Activated naive CD4-positive, alpha-beta T cell treated with anti-CD3 and anti-CD28 coated beads, Interleukin-2, amount 50 U/mL, for 72 hours (primary cell): ENCODE results near the gene NSMCE1. TPM values are rescaled to one million over a fixed set of nuclear protein-coding genes. Genes with fewer than 3 reads are reported as not detected.

Experiments used
- ATAC-seq, 2 donors: fragments of 150-1000 bp; cut with Tn5 transposase; 2 replicates each; pipeline ENCODE4 v1.10.0; 2021; ENCODE audit warnings: mild to moderate bottlenecking in 2 of 2, moderate library complexity in 2 of 2
- DNase-seq, 2 donors: peaks; one replicate each; pipeline ENCODE4 v3.0.0; 2021 to 2022; ENCODE audit warnings: low spot score in 2 of 2
- H3K27ac Mint-ChIP-seq, 2 donors: one replicate each; pipeline ENCODE4 v1.8.0; 2022; ENCODE audit warnings: mild to moderate bottlenecking in 2 of 2, mixed read lengths in 2 of 2
- H3K36me3 Mint-ChIP-seq, 2 donors: one replicate each; pipeline ENCODE4 v1.8.0; 2022; ENCODE audit warnings: mixed read lengths in 2 of 2
- H3K9me3 Mint-ChIP-seq, 2 donors: one replicate each; pipeline ENCODE4 v1.8.0; 2022; ENCODE audit warnings: mixed read lengths in 2 of 2
- total RNA-seq, 2 donors: library from RNA; stranded (reverse); gene quantifications; one replicate each; pipeline ENCODE4 v1.2.3, GENCODE V29; 2022

The NSMCE1 gene
- total RNA-seq, 2 donors from 2014 or later: 106 to 132 TPM

GRCh38 chr16:27190316-27190871 lies 78.2 kb downstream of the NSMCE1 start:
- H3K36me3 Mint-ChIP-seq: peaks cover 0 to 15% of the 10 kb centered on the region in 2 donors
- peaks cover 4 to 15% of the 10 kb centered on the region in 2 donors for H3K9me3 Mint-ChIP-seq
- H3K27ac Mint-ChIP-seq: no peak overlapping the region
- DNase-seq: no peak
- no peak for ATAC-seq

DNA sequence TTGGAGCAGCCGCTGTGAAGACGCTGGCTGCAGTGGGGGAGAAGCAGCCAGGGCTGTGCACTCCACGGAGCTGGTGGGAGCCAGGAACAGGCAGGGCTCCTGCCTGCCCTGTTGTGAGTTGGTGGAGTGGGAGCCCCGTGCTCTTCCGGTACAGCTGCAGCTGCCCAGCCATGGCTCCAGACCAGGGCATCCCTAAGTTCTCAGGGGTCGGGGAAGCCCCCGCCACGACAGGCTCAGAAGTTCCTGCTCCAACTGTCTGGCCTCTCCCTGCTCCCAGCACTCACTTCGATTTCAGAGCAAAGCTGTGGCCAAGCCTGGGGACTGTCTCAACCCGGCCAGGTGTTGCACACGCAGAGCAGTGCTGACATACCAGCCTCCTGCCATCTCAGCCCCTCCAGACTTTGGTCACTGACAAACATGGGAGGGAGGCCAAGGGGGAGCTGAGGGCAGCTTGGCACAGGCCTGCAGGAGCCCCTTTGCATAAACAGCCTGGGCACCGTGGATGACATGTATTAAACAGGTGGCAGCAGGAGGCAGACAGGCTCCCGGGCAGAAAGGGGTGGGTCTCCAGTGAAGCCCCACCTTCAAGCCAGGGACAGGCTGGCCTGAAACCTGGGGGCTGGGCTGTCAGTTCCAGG lies 79.1 kb downstream of the NSMCE1 start:
- H3K9me3 Mint-ChIP-seq: peaks cover under 1 to 6% of the 10 kb centered on the region in 2 donors
- no peak for DNase-seq
- ATAC-seq: no peak
- peaks cover 0 to 5% of the 10 kb centered on the region in 2 donors for H3K36me3 Mint-ChIP-seq
- no peak overlapping the region for H3K27ac Mint-ChIP-seq

DNA sequence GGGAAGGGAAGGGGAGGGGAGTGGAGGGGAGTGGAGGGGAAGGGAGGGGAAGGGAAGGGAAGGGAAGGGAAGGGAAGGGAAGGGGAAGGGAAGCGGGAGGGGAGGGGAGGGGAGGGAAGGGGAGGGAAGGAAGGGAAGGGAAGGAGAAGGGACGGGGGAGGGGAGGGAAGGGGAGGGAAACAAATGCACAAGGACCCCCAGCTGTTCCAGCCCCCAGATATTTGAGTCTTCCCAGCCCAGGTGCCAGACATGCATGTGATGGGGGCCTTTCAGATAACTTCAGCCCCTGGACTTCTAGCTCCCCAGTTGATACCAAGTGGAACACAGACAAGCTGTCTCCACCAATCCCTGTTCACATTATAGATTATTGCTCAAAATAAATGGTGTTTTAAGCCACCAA lies 79.9 kb downstream of the NSMCE1 start:
- Mint-ChIP-seq H3K27ac (no peak overlapping the region), H3K9me3 (no peaks in the 10 kb centered on the region), H3K36me3 (no peaks in the 10 kb centered on the region)
- DNase-seq: no peak
- no peak for ATAC-seq

GRCh38 chr16:27185776-27186130 lies 82.8 kb downstream of the NSMCE1 start:
- Mint-ChIP-seq H3K36me3 (no peaks in the 10 kb centered on the region), H3K27ac (no peak overlapping the region), H3K9me3 (no peaks in the 10 kb centered on the region)
- ATAC-seq: no peak
- no peak for DNase-seq

DNA sequence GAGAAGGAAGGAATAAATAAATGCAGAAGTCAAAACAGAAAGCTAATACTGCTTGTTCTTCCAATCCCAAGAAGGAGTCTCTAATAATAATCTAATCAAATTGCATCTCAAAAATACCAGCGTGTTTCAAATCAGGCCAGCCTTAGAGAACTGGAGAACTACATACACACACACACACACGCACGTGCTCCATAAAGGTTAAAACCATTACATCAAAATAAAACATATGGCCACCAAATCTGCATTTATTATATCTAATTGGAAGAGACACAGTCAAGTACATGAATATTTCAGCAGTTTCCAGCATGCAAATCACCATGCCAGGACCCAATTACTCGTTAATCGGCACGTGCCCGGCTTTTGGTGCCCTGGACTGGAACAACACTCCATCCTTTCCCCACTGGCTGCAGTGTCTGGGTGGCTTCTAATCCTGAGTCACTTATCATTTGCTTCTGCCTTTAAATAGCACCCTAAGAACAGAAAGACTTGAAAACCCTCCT lies 85.6 kb downstream of the NSMCE1 start:
- H3K27ac Mint-ChIP-seq: no peak overlapping the region
- DNase-seq (no peak), ATAC-seq (no peak)
- no peaks in the 10 kb centered on the region for H3K36me3 Mint-ChIP-seq
- no peaks in the 10 kb centered on the region for H3K9me3 Mint-ChIP-seq

DNA sequence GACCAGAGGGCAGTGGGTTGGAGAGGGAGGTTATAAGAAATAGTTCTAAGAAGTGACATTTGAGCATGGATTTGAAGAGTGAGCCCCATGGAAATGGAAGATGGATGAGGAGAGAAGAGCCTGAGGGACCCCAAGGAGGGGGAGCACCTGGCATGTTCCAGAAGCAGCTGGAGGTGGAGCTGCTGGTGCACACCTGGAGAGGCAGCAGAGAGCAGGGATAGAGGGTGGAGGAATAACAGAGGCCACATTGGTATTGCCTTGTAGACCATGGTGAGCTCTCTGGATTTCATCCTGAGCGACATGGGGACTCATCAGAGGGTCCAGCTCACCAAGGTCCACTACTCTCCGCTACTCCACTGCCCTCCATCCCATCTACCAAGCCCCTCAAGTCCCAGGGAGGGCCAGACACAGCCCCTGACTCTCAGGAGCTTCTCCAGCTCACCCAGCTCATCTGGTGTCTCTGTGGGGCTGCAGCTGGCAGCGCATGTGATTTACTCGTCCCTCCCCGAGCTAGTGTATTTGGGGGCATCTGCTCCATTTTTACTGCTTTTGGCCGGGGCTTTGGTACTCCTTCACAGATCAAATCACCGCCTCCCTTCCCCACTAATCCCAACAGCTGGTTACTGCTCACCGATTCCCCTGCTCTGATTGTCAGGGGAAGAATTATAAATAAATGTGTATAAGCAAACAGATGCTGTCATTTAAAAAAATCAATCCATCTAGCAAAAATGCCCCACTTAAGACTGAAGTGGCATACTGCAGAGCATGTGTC lies 87.4 kb downstream of the NSMCE1 start:
- no peaks in the 10 kb centered on the region for H3K36me3 Mint-ChIP-seq
- H3K9me3 Mint-ChIP-seq: no peaks in the 10 kb centered on the region
- ATAC-seq (no peak), DNase-seq (no peak)
- H3K27ac Mint-ChIP-seq: no peak overlapping the region

- ATAC-seq: peak; percentile 87
- H3K9me3 Mint-ChIP-seq: no peaks in the 10 kb centered on the region
- no peaks in the 10 kb centered on the region for H3K36me3 Mint-ChIP-seq
- peak; percentile 81 to 90 for DNase-seq
- peak overlapping the region; percentile 57 to 65 for H3K27ac Mint-ChIP-seq
Observed at GRCh38 chr16:27179500-27180072, 89.0 kb downstream of the NSMCE1 start.

GRCh38 chr16:27177031-27177774 lies 91.4 kb downstream of the NSMCE1 start:
- Mint-ChIP-seq H3K27ac (peak overlapping the region; percentile 81 to 90), H3K9me3 (peaks cover 0 to 2% of the 10 kb centered on the region in 2 donors), H3K36me3 (peaks cover 0 to 3% of the 10 kb centered on the region in 2 donors)
- peak; percentile 48 to 68 for ATAC-seq
- peak in 1 of 2 donors; percentile 31 for DNase-seq

DNA sequence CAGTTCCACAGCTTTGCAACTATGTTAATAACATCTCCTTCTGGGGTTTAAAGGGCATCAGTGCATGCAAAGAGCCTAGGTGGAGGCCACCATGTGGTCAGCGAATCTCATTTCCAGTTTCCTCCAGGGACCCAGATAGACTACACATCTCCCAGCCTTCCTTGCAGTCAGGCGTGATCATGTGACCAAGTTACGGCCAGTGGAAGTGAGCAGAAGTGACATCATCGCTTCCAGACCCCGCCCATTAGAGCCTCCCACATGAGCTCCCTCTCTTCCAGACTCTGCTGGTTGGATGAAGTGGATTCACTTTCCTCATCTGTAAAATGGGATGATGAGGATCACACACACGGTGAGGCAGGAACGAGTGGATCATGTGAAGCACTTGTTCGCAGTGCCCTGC lies 92.7 kb downstream of the NSMCE1 start:
- Mint-ChIP-seq H3K9me3 (peaks cover 0 to 14% of the 10 kb centered on the region in 2 donors), H3K36me3 (peaks cover 0 to 16% of the 10 kb centered on the region in 2 donors), H3K27ac (peak overlapping the region in 1 of 2 donors; percentile 81)
- DNase-seq: no peak
- ATAC-seq: no peak

Other genes starting within 250 kb of the NSMCE1 start
- gene C16orf82, start 201.8 kb downstream of the NSMCE1 start, total RNA-seq: not detected
- 10 to 100 TPM in 1 of 2 donors, 1 to 10 TPM in 1; 9.2 to 10.8 TPM for gene KDM8, start 65.2 kb downstream of the NSMCE1 start, total RNA-seq
- 100 to 1,000 TPM; 166 to 218 TPM for gene IL4R, start 45.2 kb upstream of the NSMCE1 start, total RNA-seq
- 100 to 1,000 TPM; 103 to 106 TPM for gene IL21R, start 133.4 kb upstream of the NSMCE1 start, total RNA-seq